Fibroblast of mammary gland (primary cell): ENCODE data around the gene RSAD2.

Experiments
- DNase-seq: peaks from one replicate; pipeline ENCODE4 v3.0.0-alpha.2; 2010; ENCODE audit warnings: low read depth
- H3K4me3 ChIP-seq: 2 replicates; pipeline ENCODE4 v1.5.1; 2011; ENCODE audit warnings: low read depth, mild to moderate bottlenecking, low read length, moderate library complexity; ENCODE audit not compliant: control insufficient read depth
- TF ChIP-seq, protein P1 (sequence below): conservative IDR thresholded peaks from 2 replicates; pipeline ENCODE4 v1.5.1; 2011; ENCODE audit warnings: low read depth, low read length, inconsistent platforms; ENCODE audit not compliant: control insufficient read depth, insufficient read depth

The RSAD2 gene

DNA sequence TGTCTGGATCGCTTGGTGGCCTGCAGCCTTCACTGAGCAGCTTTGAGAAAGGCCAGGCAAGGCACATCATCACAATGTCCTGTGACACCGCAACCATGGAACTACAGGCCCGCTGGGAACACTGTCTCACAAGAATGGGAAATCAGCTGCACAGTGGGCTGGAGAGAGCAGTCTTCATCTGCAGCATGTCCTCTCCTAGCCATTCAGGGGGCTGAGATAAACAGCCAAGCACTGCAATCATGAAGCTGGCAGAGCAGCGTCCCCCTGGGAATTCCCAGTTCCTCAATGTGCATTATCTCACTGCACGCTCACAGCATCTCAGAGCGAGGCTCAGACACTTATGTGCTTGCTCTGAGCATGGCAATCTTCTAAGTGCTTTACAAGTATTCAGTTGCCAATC, 13.8 kb upstream of the RSAD2 start:
- no peak for DNase-seq
- H3K4me3 ChIP-seq = no peak overlapping the region
- TF ChIP-seq, protein P1, sequence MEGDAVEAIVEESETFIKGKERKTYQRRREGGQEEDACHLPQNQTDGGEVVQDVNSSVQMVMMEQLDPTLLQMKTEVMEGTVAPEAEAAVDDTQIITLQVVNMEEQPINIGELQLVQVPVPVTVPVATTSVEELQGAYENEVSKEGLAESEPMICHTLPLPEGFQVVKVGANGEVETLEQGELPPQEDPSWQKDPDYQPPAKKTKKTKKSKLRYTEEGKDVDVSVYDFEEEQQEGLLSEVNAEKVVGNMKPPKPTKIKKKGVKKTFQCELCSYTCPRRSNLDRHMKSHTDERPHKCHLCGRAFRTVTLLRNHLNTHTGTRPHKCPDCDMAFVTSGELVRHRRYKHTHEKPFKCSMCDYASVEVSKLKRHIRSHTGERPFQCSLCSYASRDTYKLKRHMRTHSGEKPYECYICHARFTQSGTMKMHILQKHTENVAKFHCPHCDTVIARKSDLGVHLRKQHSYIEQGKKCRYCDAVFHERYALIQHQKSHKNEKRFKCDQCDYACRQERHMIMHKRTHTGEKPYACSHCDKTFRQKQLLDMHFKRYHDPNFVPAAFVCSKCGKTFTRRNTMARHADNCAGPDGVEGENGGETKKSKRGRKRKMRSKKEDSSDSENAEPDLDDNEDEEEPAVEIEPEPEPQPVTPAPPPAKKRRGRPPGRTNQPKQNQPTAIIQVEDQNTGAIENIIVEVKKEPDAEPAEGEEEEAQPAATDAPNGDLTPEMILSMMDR = no peak

DNA sequence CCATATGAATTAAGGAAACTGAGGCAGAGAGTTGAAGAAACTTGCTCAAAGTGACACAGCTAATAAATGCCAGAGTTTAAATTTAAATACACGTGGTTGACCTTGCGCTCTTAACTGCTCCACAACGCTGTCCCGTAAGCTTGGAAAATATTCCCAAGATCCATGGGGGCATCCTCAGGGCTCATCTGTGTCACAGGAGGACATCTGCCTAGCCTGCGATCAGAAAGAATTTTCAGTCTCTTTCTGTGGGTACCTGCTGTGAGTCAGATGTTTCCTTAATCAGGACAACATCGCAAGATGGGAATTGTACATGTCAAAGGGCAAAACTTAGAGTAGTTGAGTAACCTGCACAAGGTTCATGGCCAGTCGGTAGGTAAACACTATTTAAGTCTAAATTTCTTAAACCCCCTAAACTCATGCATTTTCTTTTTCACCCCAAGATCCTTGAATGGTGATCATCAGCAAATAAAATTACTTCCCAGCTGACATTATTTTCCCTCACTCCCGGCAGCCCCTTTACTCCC, 13.3 kb upstream of the RSAD2 start:
- no peak overlapping the region for H3K4me3 ChIP-seq
- TF ChIP-seq, protein P1 = no peak
- no peak for DNase-seq

DNA sequence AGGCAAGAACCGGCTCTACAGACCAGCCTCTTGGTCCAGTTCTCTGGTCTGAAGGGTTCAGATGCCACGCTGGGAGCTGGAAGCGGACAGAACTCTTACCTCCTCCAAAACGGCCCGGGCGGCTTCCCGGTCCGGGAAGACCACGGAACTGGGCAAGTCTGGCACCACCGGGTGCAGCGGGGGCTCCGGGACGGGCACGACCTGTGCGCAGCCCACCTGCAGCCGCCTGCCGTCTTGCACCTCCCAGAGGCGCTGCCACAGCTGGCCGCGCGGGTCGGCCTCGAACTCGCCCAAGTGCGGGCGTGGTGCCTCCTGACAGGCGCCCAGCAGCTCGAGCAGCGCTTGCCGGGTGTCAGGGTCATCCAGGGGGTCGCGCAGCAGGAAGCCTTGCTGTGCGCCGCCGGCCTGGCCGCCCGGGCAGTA, 12.6 kb upstream of the RSAD2 start:
- TF ChIP-seq, protein P1 = no peak
- DNase-seq = no peak
- H3K4me3 ChIP-seq = no peak overlapping the region

DNA sequence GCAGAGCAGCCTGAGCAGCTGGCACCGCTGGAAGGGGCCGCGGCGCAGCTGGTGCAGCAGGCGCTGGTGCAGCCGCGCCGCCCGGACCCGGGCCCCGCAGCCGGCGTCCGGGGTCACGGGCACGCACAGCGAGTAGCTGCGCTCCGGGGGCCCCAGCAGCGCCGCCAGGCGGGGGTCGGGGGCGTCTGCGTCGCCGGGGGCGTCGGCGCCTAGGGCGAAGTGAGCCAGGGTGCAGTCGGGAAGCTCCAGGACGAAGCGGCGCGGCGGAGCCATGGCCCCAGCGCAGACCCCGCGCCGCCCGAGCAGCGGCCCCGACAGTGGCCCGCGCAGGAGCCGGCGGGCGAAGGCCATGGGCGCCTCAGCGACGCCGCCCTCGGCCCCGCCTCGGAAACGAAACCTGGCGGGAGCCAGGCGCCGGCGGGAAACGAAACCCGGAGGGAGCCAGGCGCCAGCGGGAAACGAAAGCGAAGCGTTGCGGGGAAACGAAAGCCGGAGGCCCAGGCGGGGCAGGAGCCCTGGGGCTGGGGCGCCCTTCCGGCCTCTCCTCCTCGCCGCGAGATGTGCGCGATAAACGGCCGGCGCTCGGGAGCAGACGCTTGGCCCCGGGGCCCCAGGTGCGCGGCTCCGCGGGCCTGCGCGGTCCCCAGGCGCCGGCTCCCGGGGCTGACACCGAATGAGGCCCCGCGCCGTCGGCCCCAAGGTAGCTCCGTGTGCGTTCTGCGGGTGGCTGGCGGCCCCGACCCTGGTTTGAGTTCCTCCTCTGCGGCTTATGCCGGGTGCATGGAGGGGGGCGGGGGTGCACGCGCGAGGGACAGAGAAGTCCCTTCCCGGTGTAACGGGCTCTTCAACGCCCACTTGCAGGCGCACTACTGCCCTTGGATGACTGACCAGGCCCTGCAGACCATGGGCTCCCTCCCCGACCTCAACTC, 12.0 kb upstream of the RSAD2 start, which contains the start of gene CMPK2:
CMPK2 (minus strand) TSS at position 562 of the 929 bp plus-strand sequence; CDS start at position 351, 211 bp downstream.
- H3K4me3 ChIP-seq = peak within 1 kb of the TSS; percentile 43
- DNase-seq = peak; percentile 23
- TF ChIP-seq, protein P1 = no peak

DNA sequence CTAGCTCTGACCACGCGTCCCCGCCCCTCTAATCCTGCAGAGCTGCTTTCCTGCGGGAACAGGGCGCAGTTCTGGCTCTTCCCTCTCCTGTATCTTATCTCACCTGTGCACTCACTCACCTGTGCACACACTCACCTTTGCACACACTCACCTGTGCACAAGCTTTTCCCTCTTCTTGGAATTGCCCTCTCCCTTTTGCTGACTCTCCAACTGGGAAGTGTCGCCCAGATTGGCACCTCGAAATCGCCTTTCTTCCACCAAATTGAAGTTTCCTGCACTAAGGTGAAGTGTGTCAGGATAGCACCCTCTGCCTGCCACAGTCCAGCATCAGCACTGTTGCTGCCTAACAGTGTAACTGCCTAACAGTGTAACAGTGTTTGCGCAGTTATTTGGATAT, 11.3 kb upstream of the RSAD2 start:
- H3K4me3 ChIP-seq = peak overlapping the region; percentile 43
- DNase-seq = peak; percentile 24

DNA sequence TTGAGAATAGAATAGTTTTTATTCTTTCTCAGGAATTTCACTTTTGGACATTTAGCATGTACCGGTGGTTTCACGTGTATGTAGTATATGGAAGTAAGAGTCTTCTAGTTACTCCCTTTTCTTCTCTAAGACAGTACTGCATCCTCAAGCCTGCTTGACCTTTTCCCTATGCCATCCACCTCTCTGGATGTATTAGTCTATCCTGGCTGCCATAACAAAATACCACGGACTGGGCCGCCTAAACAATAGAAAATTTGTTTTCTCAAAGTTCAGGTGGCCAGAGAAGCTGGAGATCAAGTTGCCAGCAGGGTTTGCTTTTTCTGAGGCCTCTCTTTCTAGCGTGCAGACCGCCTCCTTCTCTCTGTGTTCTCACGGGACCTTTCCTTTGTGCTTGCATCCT, 10.6 kb upstream of the RSAD2 start:
- TF ChIP-seq, protein P1 = no peak
- DNase-seq = no peak
- no peak overlapping the region for H3K4me3 ChIP-seq

More for the DNA sequence above, 11.3 kb upstream of the RSAD2 start:
- TF ChIP-seq, protein P1 = peak; percentile 38
